NCI-H1436 (cell line): ENCODE measurements around the gene NR5A1.

ENCODE experiments used
- DNase-seq: peaks from one replicate; lab custom pipeline; 2025; lab: John Stamatoyannopoulos, UW

Gene NR5A1

GRCh38 chr9:124498499-124499146 lies 8.6 kb downstream of the NR5A1 start:
- no peak for DNase-seq

- DNase-seq = no peak
These were observed 9.2 kb downstream of the NR5A1 start for GRCh38 chr9:124498040-124498439.

- DNase-seq = no peak
These were observed 9.8 kb downstream of the NR5A1 start for GRCh38 chr9:124497441-124497840.

GRCh38 chr9:124496463-124496862 lies 10.7 kb downstream of the NR5A1 start:
- no peak for DNase-seq

- DNase-seq = no peak
These were observed 11.1 kb downstream of the NR5A1 start for GRCh38 chr9:124496075-124496449.

- DNase-seq = no peak
These were observed 11.8 kb downstream of the NR5A1 start for GRCh38 chr9:124495126-124496074.

GRCh38 chr9:124493794-124494479 lies 13.3 kb downstream of the NR5A1 start:
- no peak for DNase-seq

- DNase-seq = no peak
These were observed 14.0 kb downstream of the NR5A1 start for GRCh38 chr9:124493218-124493617.

GRCh38 chr9:124492818-124493217 lies 14.4 kb downstream of the NR5A1 start:
- no peak for DNase-seq

GRCh38 chr9:124491049-124491975 lies 15.9 kb downstream of the NR5A1 start:
- DNase-seq = no peak

GRCh38 chr9:124490004-124490403 lies 17.2 kb downstream of the NR5A1 start:
- DNase-seq = no peak

GRCh38 chr9:124489222-124489621 lies 18.0 kb downstream of the NR5A1 start:
- DNase-seq = no peak

GRCh38 chr9:124488641-124489210 lies 18.5 kb downstream of the NR5A1 start:
- DNase-seq = no peak

- peak; percentile 44 for DNase-seq
These were observed 19.7 kb downstream of the NR5A1 start for GRCh38 chr9:124487260-124488182.

GRCh38 chr9:124486778-124487259 lies 20.4 kb downstream of the NR5A1 start:
- no peak for DNase-seq

GRCh38 chr9:124485936-124486335 lies 21.3 kb downstream of the NR5A1 start:
- DNase-seq = no peak

GRCh38 chr9:124485201-124485600 lies 22.0 kb downstream of the NR5A1 start:
- no peak for DNase-seq

- no peak for DNase-seq
These were observed 23.7 kb downstream of the NR5A1 start for GRCh38 chr9:124483481-124483880.

GRCh38 chr9:124482431-124483031 lies 24.7 kb downstream of the NR5A1 start:
- no peak for DNase-seq

GRCh38 chr9:124481115-124481514 lies 26.1 kb downstream of the NR5A1 start:
- no peak for DNase-seq
